C4-2B (cell line): ENCODE data around the gene GPRIN1.

Source experiments
- CTCF ChIP-seq: fragments of 450-650 bp; conservative IDR thresholded peaks from 2 replicates; pipeline ENCODE4 v1.5.1; 2017; ENCODE audit warnings: mild to moderate bottlenecking
- ZFX ChIP-seq: fragments of 450-650 bp; IDR thresholded peaks from 2 replicates; pipeline ENCODE4 v1.6.1; 2017

GRCh38 chr5:176601901-176602482 is 8.0 kb downstream of the GPRIN1 start:
- no peak for TF ChIP-seq CTCF
- no peak for TF ChIP-seq ZFX
